HG03520 (cell line): ENCODE data around the gene FGF18.
"Not testable (repeated sequence)": the region's sequence is repeated elsewhere in the genome, so short reads cannot be mapped to it uniquely, and the experiment has no call there.

Source experiments
- ATAC-seq: cut with Tn5 transposase; IDR thresholded peaks from one replicate; pipeline ENCODE4 v1.9.1; 2021; ENCODE audit warnings: mild to moderate bottlenecking, moderate library complexity; ENCODE audit not compliant: unreplicated experiment

Gene FGF18

GRCh38 chr5:171492781-171493180 is 73.3 kb downstream of the FGF18 start:
- no peak for ATAC-seq

- no peak for ATAC-seq
Observed at GRCh38 chr5:171493646-171494393, 74.4 kb downstream of the FGF18 start.

- ATAC-seq = no peak
Observed at GRCh38 chr5:171494452-171495121, 75.1 kb downstream of the FGF18 start.

GRCh38 chr5:171495122-171495700 is 75.8 kb downstream of the FGF18 start:
- no peak for ATAC-seq

GRCh38 chr5:171496456-171496855 is 77.0 kb downstream of the FGF18 start:
- ATAC-seq = no peak

GRCh38 chr5:171497494-171497893 is 78.0 kb downstream of the FGF18 start:
- ATAC-seq = not testable (repeated sequence)

GRCh38 chr5:171498166-171498565 is 78.7 kb downstream of the FGF18 start:
- no peak for ATAC-seq

- no peak for ATAC-seq
Observed at GRCh38 chr5:171499611-171500010, 80.2 kb downstream of the FGF18 start.

GRCh38 chr5:171505473-171506043 is 86.1 kb downstream of the FGF18 start:
- no peak for ATAC-seq

GRCh38 chr5:171506951-171507350 is 87.5 kb downstream of the FGF18 start:
- ATAC-seq = no peak
